WI38 (cell line): ENCODE measurements around the gene ZFAND3.

Source experiments
- H3K4me3 ChIP-seq: 2 replicates; pipeline ENCODE4 v1.5.1; 2011; ENCODE audit warnings: low read depth, mild to moderate bottlenecking, control low read depth, low read length
- CTCF ChIP-seq: IDR thresholded peaks from 2 replicates; pipeline ENCODE4 v1.5.1; 2012; ENCODE audit warnings: low read depth, mild to moderate bottlenecking, control low read depth, low read length

ZFAND3 gene

GRCh38 chr6:38012573-38012972 lies 193.0 kb downstream of the ZFAND3 start:
- H3K4me3 ChIP-seq: no peak overlapping the region
- peak; percentile 77 for TF ChIP-seq CTCF

GRCh38 chr6:38015341-38015740 lies 195.8 kb downstream of the ZFAND3 start:
- H3K4me3 ChIP-seq: no peak overlapping the region
- TF ChIP-seq CTCF: no peak

DNA sequence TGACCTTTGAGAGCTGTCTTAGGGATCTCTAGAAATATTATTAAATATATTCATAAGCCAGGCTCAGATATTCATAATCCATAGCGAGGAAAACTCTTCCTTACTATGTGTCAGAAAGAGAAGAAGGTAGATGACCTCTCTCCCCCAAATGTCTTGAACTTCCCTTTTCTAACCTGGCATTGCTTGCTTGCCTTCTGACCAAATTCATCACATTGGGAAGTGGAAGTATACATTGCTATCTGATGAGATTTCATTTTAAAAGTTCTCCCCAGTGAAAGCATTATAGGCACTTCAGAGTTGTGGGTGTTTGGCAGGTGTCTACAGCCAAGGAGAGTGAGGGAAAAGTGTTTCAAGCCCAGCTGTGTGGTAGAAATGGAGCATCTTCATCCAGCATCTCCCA lies 197.3 kb downstream of the ZFAND3 start:
- H3K4me3 ChIP-seq: no peak overlapping the region
- TF ChIP-seq CTCF: no peak

DNA sequence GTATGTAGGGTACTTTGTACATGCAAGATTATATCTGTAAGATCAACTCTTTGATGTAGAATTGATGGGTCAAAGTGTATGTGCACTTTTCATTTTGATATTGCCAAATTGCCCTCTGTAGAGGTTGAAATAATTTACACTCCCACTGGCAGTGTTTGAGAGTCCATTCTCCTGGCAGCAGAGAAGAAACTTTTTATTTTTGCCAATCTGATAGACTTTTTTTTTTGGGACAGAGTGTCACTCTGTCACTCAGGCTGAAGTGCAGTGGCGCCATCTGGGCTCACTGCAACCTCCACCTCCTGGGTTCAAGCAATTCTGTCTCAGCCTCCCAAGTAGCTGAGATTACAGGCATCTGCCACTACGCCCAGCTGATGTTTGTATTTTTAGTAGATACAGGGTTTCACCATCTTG lies 199.2 kb downstream of the ZFAND3 start:
- no peak overlapping the region for H3K4me3 ChIP-seq
- TF ChIP-seq CTCF: no peak

DNA sequence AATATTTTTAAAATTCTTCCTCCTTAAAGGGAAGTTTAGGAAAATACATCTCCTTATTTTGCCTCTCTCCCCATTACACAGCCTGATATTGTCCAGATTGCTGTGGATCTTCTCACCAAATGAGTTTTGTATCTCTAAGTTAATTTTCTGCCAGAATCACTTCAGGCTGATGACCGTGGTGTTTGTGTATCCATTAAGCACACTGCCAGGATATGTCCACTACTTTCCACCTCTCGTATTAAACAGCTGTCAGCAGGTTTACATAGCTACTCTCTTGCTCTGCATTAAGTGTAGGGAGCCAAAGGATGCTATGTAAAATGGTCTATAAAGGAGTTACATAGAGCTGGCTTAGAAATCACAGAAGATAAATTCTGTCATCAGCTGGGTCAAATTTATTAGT lies 201.1 kb downstream of the ZFAND3 start:
- TF ChIP-seq CTCF: no peak
- H3K4me3 ChIP-seq: no peak overlapping the region

DNA sequence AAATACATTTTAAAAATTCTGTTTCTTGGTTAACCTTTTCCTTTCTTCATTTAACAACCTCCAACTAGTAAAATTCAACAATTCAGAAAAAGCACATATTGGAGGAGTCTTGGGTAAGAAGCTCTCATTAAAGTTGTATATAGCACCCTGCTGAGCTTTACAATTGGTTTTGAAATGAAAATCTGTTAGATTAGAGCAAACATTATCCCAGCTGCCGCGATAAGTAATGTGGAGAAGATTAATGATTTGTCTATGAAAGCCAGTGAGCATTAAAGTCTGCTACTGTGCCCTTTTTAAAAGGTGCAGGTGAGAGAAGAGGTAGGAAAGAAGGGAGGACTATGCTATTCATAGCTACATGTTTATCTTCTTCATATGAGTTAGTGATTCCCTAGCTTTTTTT lies 201.5 kb downstream of the ZFAND3 start:
- no peak for TF ChIP-seq CTCF
- H3K4me3 ChIP-seq: no peak overlapping the region

DNA sequence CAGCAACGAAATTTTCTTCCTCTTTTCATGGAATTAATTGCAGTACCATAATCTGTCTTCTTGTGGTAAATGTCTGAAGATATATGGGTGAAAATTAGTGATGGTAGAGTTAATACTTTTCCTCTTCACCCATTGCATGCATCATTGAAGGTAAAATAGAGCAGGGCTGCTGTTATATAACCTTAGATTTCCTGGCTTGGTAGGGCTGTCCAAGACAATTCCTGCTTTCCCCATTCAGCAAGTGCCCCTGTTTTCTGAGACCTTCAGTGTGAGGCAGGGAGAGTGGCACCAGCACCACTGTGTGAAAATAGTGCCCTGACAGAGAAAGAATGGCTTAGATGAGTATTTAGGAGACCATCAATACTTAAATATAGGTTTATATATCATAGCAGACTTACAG lies 202.0 kb downstream of the ZFAND3 start:
- no peak for TF ChIP-seq CTCF
- no peak overlapping the region for H3K4me3 ChIP-seq
